Gastroesophageal sphincter (tissue), 4 donors: ENCODE measurements around the gene CAPN5. TPM values are rescaled to one million over a fixed set of nuclear protein-coding genes. Genes with fewer than 3 reads are reported as not detected.

Experiments used
- ATAC-seq: fragments of 150-250 bp; one replicate; pipeline ENCODE4 v1.9.1; 2016; ENCODE audit warnings: mild to moderate bottlenecking, moderate library complexity
- H3K27ac ChIP-seq, 4 donors: fragments of 200-600 bp; sonication (generic) in 3 of 4; 1 replicate in 3 of 4; 2 replicates in 1 of 4; pipeline ENCODE4 v1.5.1; 2016 to 2019
- H3K27me3 ChIP-seq: fragments of 200-600 bp; sonication (generic); one replicate; pipeline ENCODE4 v1.5.1; 2019
- H3K36me3 ChIP-seq, 2 donors: fragments of 200-600 bp; sonication (generic); one replicate each; pipeline ENCODE4 v1.5.1; 2019; ENCODE audit warnings: control low read depth in 1 of 2
- H3K4me1 ChIP-seq, 3 donors: fragments of 200-600 bp; sonication (generic); 1 replicate in 2 of 3; 2 replicates in 1 of 3; pipeline ENCODE4 v1.5.1; 2016 to 2019; ENCODE audit warnings: control low read depth in 2 of 3
- H3K4me3 ChIP-seq, 2 donors: fragments of 200-600 bp; sonication (generic); one replicate each; pipeline ENCODE4 v1.5.1; 2019; ENCODE audit warnings: mild to moderate bottlenecking in 1 of 2, moderate library complexity in 1 of 2
- H3K9me3 ChIP-seq, 3 donors: fragments of 200-600 bp; sonication (generic); one replicate each; pipeline ENCODE4 v1.5.1; 2017 to 2019; ENCODE audit warnings: control low read depth in 2 of 3
- CTCF ChIP-seq, 4 experiments: fragments of 200-600 bp in 2 of 4; fragments of 450-650 bp in 2 of 4; sonication (generic) in 1 of 4; IDR thresholded peaks; one replicate each; pipeline ENCODE4 v1.5.1; 2017 to 2019; ENCODE audit warnings: antibody characterized with exemption in 4 of 4, mild to moderate bottlenecking in 2 of 4, moderate library complexity in 2 of 4
- EP300 ChIP-seq: sonication (generic); formaldehyde crosslinking; IDR thresholded peaks from one replicate; pipeline ENCODE4 v1.6.1; 2017; ENCODE audit warnings: antibody characterized with exemption, mild to moderate bottlenecking
- POLR2A ChIP-seq, 2 donors: fragments of 450-650 bp; IDR thresholded peaks; one replicate each; pipeline ENCODE4 v1.6.1; 2017; ENCODE audit warnings: antibody characterized with exemption in 2 of 2, mild to moderate bottlenecking in 2 of 2, moderate library complexity in 1 of 2
- POLR2AphosphoS5 ChIP-seq: sonication (generic); formaldehyde crosslinking; IDR thresholded peaks from one replicate; pipeline ENCODE4 v1.6.1; 2017; ENCODE audit warnings: antibody characterized with exemption
- WGBS, 2 donors: methylation state at CpG; one replicate each; pipeline ENCODE4 v1.1.5; 2018; ENCODE audit warnings: low coverage in 1 of 2; 5-methylcytosine and 5-hydroxymethylcytosine counted together
- total RNA-seq, 4 donors: library from RNA; depleted of rRNA; stranded (reverse); fragments of >200 nt; gene quantifications; one replicate each; pipeline ENCODE4 v1.1.0, GENCODE V29; 2016

Gene CAPN5
- total RNA-seq, 4 donors from 2014 or later = 4.1 to 9.4 (median 7.7) TPM

GRCh38 chr11:77165066-77165465, 98.3 kb downstream of the CAPN5 start:
- ATAC-seq = no peak
- Histone ChIP-seq H3K36me3 (no peaks in the 10 kb centered on the region), H3K27ac (no peak overlapping the region), H3K27me3 (no peaks in the 10 kb centered on the region), H3K4me1 (no peaks in the 10 kb centered on the region), H3K9me3 (no peaks in the 10 kb centered on the region), H3K4me3 (no peak overlapping the region)
- TF ChIP-seq EP300 = no peak
- TF ChIP-seq POLR2A (IDR thresholded peaks at IDR 0.05) = no peak
- no peak for TF ChIP-seq CTCF (IDR thresholded peaks at IDR 0.05)
- no peak for TF ChIP-seq POLR2AphosphoS5
- WGBS, 2 donors = 60 to 91% methylated on average over 3 to 5 of the region's 5 CpGs

- Histone ChIP-seq H3K27me3 (no peaks in the 10 kb centered on the region), H3K9me3 (no peaks in the 10 kb centered on the region), H3K36me3 (no peaks in the 10 kb centered on the region), H3K4me3 (no peak overlapping the region), H3K27ac (no peak overlapping the region), H3K4me1 (no peaks in the 10 kb centered on the region)
- no peak for ATAC-seq
- 93 to 100% methylated on average over 1 to 3 of the region's 8 CpGs for WGBS, 2 donors
- no peak for TF ChIP-seq POLR2AphosphoS5
- no peak for TF ChIP-seq CTCF (IDR thresholded peaks at IDR 0.05)
- no peak for TF ChIP-seq EP300
- no peak for TF ChIP-seq POLR2A (IDR thresholded peaks at IDR 0.05)
These were observed 99.2 kb downstream of the CAPN5 start for GRCh38 chr11:77166021-77166420.

- Histone ChIP-seq H3K4me1 (no peaks in the 10 kb centered on the region), H3K9me3 (no peaks in the 10 kb centered on the region), H3K27me3 (peaks cover 4% of the 10 kb centered on the region), H3K27ac (no peak overlapping the region), H3K36me3 (no peaks in the 10 kb centered on the region), H3K4me3 (no peak overlapping the region)
- WGBS, 2 donors = 86 to 95% methylated on average over 3 of the region's 9 CpGs
- ATAC-seq = no peak
- TF ChIP-seq CTCF (IDR thresholded peaks at IDR 0.05) = no peak
- no peak for TF ChIP-seq EP300
- no peak for TF ChIP-seq POLR2AphosphoS5
- TF ChIP-seq POLR2A (IDR thresholded peaks at IDR 0.05) = no peak
These were observed 100.4 kb downstream of the CAPN5 start for GRCh38 chr11:77167111-77167626.

GRCh38 chr11:77167791-77168190, 101.0 kb downstream of the CAPN5 start:
- Histone ChIP-seq H3K36me3 (no peaks in the 10 kb centered on the region), H3K4me1 (no peaks in the 10 kb centered on the region), H3K9me3 (no peaks in the 10 kb centered on the region), H3K27ac (no peak overlapping the region), H3K27me3 (peaks cover 9% of the 10 kb centered on the region), H3K4me3 (no peak overlapping the region)
- 88 to 90% methylated on average over 3 to 5 of the region's 8 CpGs for WGBS, 2 donors
- TF ChIP-seq POLR2AphosphoS5 (no peak), CTCF (IDR thresholded peaks at IDR 0.05) (no peak), EP300 (no peak), POLR2A (IDR thresholded peaks at IDR 0.05) (no peak)
- ATAC-seq = no peak

GRCh38 chr11:77170107-77170506, 103.3 kb downstream of the CAPN5 start:
- no peak for ATAC-seq
- H3K4me3 ChIP-seq = no peak overlapping the region

More at GRCh38 chr11:77170107-77170506, 103.3 kb downstream of the CAPN5 start:
- H3K9me3 ChIP-seq = no peaks in the 10 kb centered on the region
- TF ChIP-seq POLR2A (IDR thresholded peaks at IDR 0.05) (no peak), EP300 (no peak), POLR2AphosphoS5 (no peak), CTCF (IDR thresholded peaks at IDR 0.05) (no peak)
- 97 to 100% methylated on average over 3 to 5 of the region's 5 CpGs for WGBS, 2 donors
- no peak overlapping the region for H3K27ac ChIP-seq
- no peaks in the 10 kb centered on the region for H3K4me1 ChIP-seq
- H3K36me3 ChIP-seq = no peaks in the 10 kb centered on the region
- H3K27me3 ChIP-seq = peaks cover 9% of the 10 kb centered on the region
